Upper lobe of left lung (tissue), 6 donors: ENCODE results near the gene SMIM13. TPM values are rescaled to one million over a fixed set of nuclear protein-coding genes. Genes with fewer than 3 reads are reported as not detected.

Experiments used
- ATAC-seq, 2 donors: fragments of 200-7000 bp; cut with Tn5 transposase; one replicate each; pipeline ENCODE4 v1.9.1; 2022; ENCODE audit warnings: mild to moderate bottlenecking in 2 of 2, moderate library complexity in 2 of 2; ENCODE audit not compliant: low FRiP score in 2 of 2
- DNase-seq, 2 donors: peaks; one replicate each; pipeline ENCODE4 v3.0.0-alpha.2; 2019 to 2020
- H3K27ac ChIP-seq, 4 donors: fragments of 200-600 bp; sonication (generic); one replicate each; pipeline ENCODE4 v1.5.1; 2016 to 2019
- H3K27me3 ChIP-seq, 4 donors: fragments of 200-600 bp; sonication (generic); one replicate each; pipeline ENCODE4 v1.5.1; 2017 to 2019
- H3K36me3 ChIP-seq, 4 donors: fragments of 200-600 bp; sonication (generic); one replicate each; pipeline ENCODE4 v1.5.1; 2016 to 2019
- H3K4me1 ChIP-seq, 4 donors: fragments of 200-600 bp; sonication (generic); one replicate each; pipeline ENCODE4 v1.5.1; 2018 to 2019
- H3K4me3 ChIP-seq, 4 donors: fragments of 200-600 bp; sonication (generic); one replicate each; pipeline ENCODE4 v1.5.1; 2017 to 2019; ENCODE audit warnings: mild to moderate bottlenecking in 2 of 4, moderate library complexity in 1 of 4
- H3K9me3 ChIP-seq, 4 donors: fragments of 200-600 bp; sonication (generic); one replicate each; pipeline ENCODE4 v1.5.1; 2018 to 2019
- CTCF ChIP-seq, 6 experiments: fragments of 450-650 bp in 4 of 6; fragments of 200-600 bp in 2 of 6; sonication (generic) in 2 of 6; IDR thresholded peaks; one replicate each; pipeline ENCODE4 v1.5.1; 2016 to 2019; ENCODE audit warnings: antibody characterized with exemption in 6 of 6
- EP300 ChIP-seq, 4 donors: sonication (generic); formaldehyde crosslinking; IDR thresholded peaks; one replicate each; pipeline ENCODE4 v1.5.1; 2017; ENCODE audit warnings: antibody characterized with exemption in 4 of 4, control low read depth in 2 of 4
- POLR2A ChIP-seq, 4 donors: fragments of 450-650 bp; IDR thresholded peaks; one replicate each; pipeline ENCODE4 v1.5.1; 2016 to 2017; ENCODE audit warnings: antibody characterized with exemption in 4 of 4, mild to moderate bottlenecking in 2 of 4
- POLR2AphosphoS5 ChIP-seq, 2 donors: sonication (generic); formaldehyde crosslinking; IDR thresholded peaks; one replicate each; pipeline ENCODE4 v1.5.1; 2017; ENCODE audit warnings: antibody characterized with exemption in 2 of 2
- WGBS, 2 donors: methylation state at CpG; one replicate each; pipeline ENCODE4 v1.1.5; 2017 to 2018; 5-methylcytosine and 5-hydroxymethylcytosine counted together
- total RNA-seq, 6 donors: library from RNA; depleted of rRNA in 4 of 6; stranded (reverse); fragments of >200 nt in 4 of 6; gene quantifications; one replicate each; pipeline versions ENCODE4 v1.1.0 to v1.2.1, GENCODE V29; 2016 to 2021
- donor health status: DM: no; HTN: no; CAD: no; lungs with moderate emphysema.
- donor health status: DM: no; HTN: yes; CAD: no; lungs with severe emphysema.

The SMIM13 gene
- total RNA-seq, 6 donors from 2014 or later = 1.0 to 9.6 (median 6.3) TPM

DNA sequence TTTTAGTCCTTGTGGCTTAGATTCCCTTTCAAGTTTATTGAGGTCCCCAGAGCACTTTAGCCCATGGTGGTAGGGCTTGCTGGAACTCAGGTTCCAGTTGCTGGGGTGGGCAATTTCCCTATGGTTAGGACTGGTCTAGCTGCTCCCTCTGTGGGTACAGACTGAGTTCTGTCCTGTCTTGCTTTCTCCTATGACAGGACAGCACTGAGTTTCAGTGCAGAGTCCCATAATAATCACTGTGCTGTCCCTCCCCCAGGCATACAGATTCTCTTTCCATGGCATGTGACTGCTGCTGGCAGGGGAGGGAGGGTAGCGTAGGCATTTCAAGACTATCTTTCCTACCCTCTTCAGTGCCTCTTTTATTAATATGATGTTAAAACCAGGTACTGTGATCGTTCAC is 35.0 kb downstream of the SMIM13 start:
- no peak overlapping the region for H3K4me3 ChIP-seq
- no peaks in the 10 kb centered on the region for H3K36me3 ChIP-seq
- no peaks in the 10 kb centered on the region for H3K4me1 ChIP-seq
- WGBS, 2 donors = 94 to 97% methylated on average over 2 of the region's 2 CpGs
- H3K27me3 ChIP-seq = no peaks in the 10 kb centered on the region
- no peak for ATAC-seq
- H3K9me3 ChIP-seq = no peaks in the 10 kb centered on the region
- DNase-seq = no peak
- TF ChIP-seq POLR2AphosphoS5 (IDR thresholded peaks at IDR 0.05) = no peak
- TF ChIP-seq EP300 (IDR thresholded peaks at IDR 0.05) = no peak
- no peak for TF ChIP-seq POLR2A (IDR thresholded peaks at IDR 0.05)
- no peak for TF ChIP-seq CTCF (IDR thresholded peaks at IDR 0.05)
- H3K27ac ChIP-seq = no peak overlapping the region

- ATAC-seq (no peak), DNase-seq (no peak)
- no peak overlapping the region for H3K4me3 ChIP-seq
- H3K27ac ChIP-seq = no peak overlapping the region
- peaks cover 0 to 7% (median 2%) of the 10 kb centered on the region in 4 donors for H3K36me3 ChIP-seq
- H3K4me1 ChIP-seq = no peaks in the 10 kb centered on the region
- H3K9me3 ChIP-seq = no peaks in the 10 kb centered on the region
- TF ChIP-seq POLR2AphosphoS5 (IDR thresholded peaks at IDR 0.05) (no peak), EP300 (IDR thresholded peaks at IDR 0.05) (no peak), CTCF (IDR thresholded peaks at IDR 0.05) (no peak), POLR2A (IDR thresholded peaks at IDR 0.05) (no peak)
- no peaks in the 10 kb centered on the region for H3K27me3 ChIP-seq
- WGBS, 2 donors = 97 to 100% methylated on average over 1 of the region's 1 CpG
These were observed 36.4 kb downstream of the SMIM13 start for GRCh38 chr6:11129908-11130565.

DNA sequence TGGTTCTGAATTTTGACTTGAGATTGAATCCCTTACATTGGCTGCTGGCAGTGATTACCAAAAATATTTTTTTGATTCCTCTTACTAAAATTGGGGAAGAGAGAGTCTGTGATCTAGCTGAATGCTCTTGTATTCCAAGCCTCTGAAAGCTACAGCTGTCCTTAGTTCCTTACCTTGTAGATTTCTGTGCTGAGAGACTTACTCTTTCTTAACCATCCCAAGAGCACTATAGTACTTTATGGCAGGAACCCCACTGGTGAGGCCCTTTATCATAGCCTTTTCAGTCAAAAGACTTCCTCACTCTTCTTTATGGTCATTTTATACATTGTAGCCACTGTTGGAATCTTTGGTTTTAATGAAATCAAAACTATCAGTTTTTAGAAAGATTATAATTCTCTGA is 37.0 kb downstream of the SMIM13 start:
- DNase-seq (no peak), ATAC-seq (no peak)

DNA sequence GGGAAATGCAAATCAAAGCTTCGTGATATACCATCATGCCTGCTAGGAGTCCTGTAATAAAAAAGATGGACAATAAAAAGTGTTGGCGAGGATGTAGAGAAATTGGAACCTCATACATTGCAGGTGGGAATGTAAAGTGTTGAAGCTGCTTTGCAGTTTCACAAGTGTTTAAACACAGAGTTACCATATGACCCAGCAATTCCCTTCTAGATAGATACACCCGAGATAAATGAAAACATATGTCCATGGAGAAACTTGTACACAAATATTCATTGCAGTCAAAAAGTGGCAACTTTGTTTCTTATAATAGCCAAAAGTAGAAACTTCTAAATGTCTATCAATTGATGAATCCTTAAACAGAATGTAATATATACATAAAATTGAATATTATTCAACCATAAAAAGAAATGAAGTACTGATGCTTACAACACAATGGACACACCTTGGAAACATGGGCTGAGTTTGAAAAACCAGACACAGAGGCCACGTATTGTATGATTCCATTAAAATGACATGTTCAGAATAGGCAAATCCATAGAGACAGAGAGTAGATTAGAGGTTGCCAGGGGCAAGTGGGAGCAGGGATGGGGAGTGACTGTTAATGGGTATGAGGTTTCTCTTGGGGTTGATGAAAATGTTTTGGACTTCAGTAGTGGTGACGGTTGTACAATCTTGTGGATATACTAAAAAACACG is 38.7 kb downstream of the SMIM13 start:
- ATAC-seq = no peak
- H3K9me3 ChIP-seq = no peaks in the 10 kb centered on the region
- no peak overlapping the region for H3K27ac ChIP-seq
- TF ChIP-seq POLR2A (IDR thresholded peaks at IDR 0.05) = no peak
- no peak for TF ChIP-seq POLR2AphosphoS5 (IDR thresholded peaks at IDR 0.05)
- TF ChIP-seq CTCF (IDR thresholded peaks at IDR 0.05) = no peak
- no peak for TF ChIP-seq EP300 (IDR thresholded peaks at IDR 0.05)
- H3K27me3 ChIP-seq = no peaks in the 10 kb centered on the region
- no peaks in the 10 kb centered on the region for H3K4me1 ChIP-seq
- H3K4me3 ChIP-seq = no peak overlapping the region
- peaks cover 0 to 13% (median 5%) of the 10 kb centered on the region in 4 donors for H3K36me3 ChIP-seq
- no peak for DNase-seq
- WGBS, 2 donors = 95 to 97% methylated on average over 6 of the region's 6 CpGs

More for the DNA sequence above, 37.0 kb downstream of the SMIM13 start:
- Histone ChIP-seq H3K4me1 (no peaks in the 10 kb centered on the region), H3K9me3 (no peaks in the 10 kb centered on the region), H3K36me3 (peaks cover 0 to 13% (median 5%) of the 10 kb centered on the region in 4 donors), H3K27me3 (no peaks in the 10 kb centered on the region), H3K27ac (no peak overlapping the region), H3K4me3 (no peak overlapping the region)
- TF ChIP-seq CTCF (IDR thresholded peaks at IDR 0.05) = no peak
- no peak for TF ChIP-seq POLR2A (IDR thresholded peaks at IDR 0.05)
- TF ChIP-seq EP300 (IDR thresholded peaks at IDR 0.05) = no peak
